A673 (cell line): ENCODE measurements around the gene NCKIPSD.

ENCODE experiments used
- CTCF ChIP-seq: fragments of 300-800, 200-600 bp; sonication (generic); conservative IDR thresholded peaks from 2 replicates; pipeline ENCODE4 v1.5.1; 2017; ENCODE audit warnings: low read depth, mild to moderate bottlenecking, antibody characterized with exemption, low read length, moderate library complexity, mixed read lengths
- EZH2 ChIP-seq: fragments of 200-600 bp; sonication (generic); IDR thresholded peaks from 2 replicates; pipeline ENCODE4 v1.6.1; 2017; ENCODE audit warnings: borderline replicate concordance, low read depth, mild to moderate bottlenecking, mixed read lengths, antibody characterized with exemption, low read length; ENCODE audit not compliant: poor library complexity, severe bottlenecking

GRCh38 chr3:48716982-48717746, 31.4 kb upstream of the NCKIPSD start, which contains the start of gene IP6K2:
- no peak for TF ChIP-seq CTCF
- no peak for TF ChIP-seq EZH2
